ENCODE measurements around the gene GGA3.

- TF ChIP-seq POLR2A (IDR thresholded peaks at IDR 0.05) (no peak), CTCF (IDR thresholded peaks at IDR 0.05 in 8 of 11, conservative IDR thresholded peaks at IDR 0.05 in 3 of 11) (no peak), POLR2AphosphoS5 (IDR thresholded peaks at IDR 0.05) (no peak)
These were observed 23.3 kb downstream of the GGA3 start for GRCh38 chr17:75238020-75238580.
